GM08714 (cell line): ENCODE data around the gene DYNC1I2.

Experiments used
- H3K4me3 ChIP-seq: fragments of 200-500 bp; sonication (Bioruptor generic); 2 replicates; pipeline ENCODE4 v1.5.1; 2014; ENCODE audit warnings: mild to moderate bottlenecking, low read length, inconsistent platforms
- ZNF274 ChIP-seq: IDR thresholded peaks from 2 replicates; pipeline ENCODE4 v1.6.1; 2012; ENCODE audit warnings: mild to moderate bottlenecking, low read depth, low read length

The DYNC1I2 gene

GRCh38 chr2:171778515-171778914 is 91.2 kb downstream of the DYNC1I2 start:
- H3K4me3 ChIP-seq, result no peak overlapping the region
- no peak for TF ChIP-seq ZNF274

DNA sequence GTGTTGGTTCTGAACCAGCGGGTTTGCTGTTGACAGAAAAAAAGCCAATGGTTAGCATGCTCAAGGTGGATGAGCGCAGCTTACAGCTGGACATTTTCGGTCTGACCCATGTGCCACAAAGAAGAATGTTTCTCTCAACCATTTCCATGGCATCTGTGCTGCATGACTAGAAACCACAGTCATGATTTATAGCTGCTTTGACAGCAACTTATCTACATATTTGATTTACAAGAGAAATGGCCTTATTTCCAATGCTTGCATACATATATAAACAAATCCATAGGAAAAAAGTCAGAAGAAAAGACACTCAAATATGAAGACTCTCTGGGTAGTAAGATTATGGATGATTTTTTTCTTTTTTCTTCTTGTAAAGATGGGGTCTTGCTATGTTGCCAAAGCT is 98.2 kb downstream of the DYNC1I2 start:
- TF ChIP-seq ZNF274, result no peak
- H3K4me3 ChIP-seq, result no peak overlapping the region

- no peak for TF ChIP-seq ZNF274
- H3K4me3 ChIP-seq, result no peak overlapping the region
Measured at GRCh38 chr2:171787333-171788072, 100.2 kb downstream of the DYNC1I2 start.

DNA sequence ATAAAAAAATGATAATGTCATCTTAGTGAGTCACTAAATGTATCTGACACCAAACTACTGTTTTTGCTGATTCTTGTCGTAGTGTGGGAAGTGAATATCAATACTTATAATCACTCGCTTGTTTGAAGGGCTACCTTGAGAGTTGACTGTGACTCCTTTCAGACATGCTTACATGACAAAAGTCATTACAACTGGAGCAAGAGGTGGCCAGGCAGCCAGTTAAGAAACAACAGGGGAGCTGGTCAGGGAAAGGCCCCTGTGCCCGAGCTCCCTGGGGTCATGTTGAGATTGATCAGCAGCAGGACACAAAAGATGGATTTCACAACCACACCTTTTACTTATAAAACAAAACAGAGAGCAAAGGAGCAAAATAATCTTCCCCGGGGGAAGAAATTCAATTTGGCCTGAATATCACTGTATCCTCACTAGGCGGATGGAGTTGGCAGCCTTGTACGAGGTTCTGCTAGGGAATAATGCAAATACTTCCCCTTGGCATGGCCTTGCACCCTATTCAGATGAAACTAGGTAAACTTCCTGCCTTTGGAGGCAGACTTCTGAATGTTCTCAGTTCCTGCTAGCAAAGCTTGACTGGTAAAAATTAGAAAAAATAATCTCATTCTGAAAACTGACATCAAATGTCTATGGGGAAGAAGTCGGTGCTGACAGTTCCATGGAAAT is 101.2 kb downstream of the DYNC1I2 start:
- H3K4me3 ChIP-seq, result no peak overlapping the region
- no peak for TF ChIP-seq ZNF274

- no peak for TF ChIP-seq ZNF274
- no peak overlapping the region for H3K4me3 ChIP-seq
Measured at GRCh38 chr2:171789956-171790355, 102.7 kb downstream of the DYNC1I2 start.

- TF ChIP-seq ZNF274, result no peak
- no peak overlapping the region for H3K4me3 ChIP-seq
Measured at GRCh38 chr2:171791361-171791760, 104.1 kb downstream of the DYNC1I2 start.

GRCh38 chr2:171792157-171792556 is 104.9 kb downstream of the DYNC1I2 start:
- TF ChIP-seq ZNF274, result no peak
- no peak overlapping the region for H3K4me3 ChIP-seq

- no peak for TF ChIP-seq ZNF274
- no peak overlapping the region for H3K4me3 ChIP-seq
Measured at GRCh38 chr2:171792886-171793580, 105.8 kb downstream of the DYNC1I2 start.

GRCh38 chr2:171793691-171794678 is 106.7 kb downstream of the DYNC1I2 start:
- no peak overlapping the region for H3K4me3 ChIP-seq
- no peak for TF ChIP-seq ZNF274

DNA sequence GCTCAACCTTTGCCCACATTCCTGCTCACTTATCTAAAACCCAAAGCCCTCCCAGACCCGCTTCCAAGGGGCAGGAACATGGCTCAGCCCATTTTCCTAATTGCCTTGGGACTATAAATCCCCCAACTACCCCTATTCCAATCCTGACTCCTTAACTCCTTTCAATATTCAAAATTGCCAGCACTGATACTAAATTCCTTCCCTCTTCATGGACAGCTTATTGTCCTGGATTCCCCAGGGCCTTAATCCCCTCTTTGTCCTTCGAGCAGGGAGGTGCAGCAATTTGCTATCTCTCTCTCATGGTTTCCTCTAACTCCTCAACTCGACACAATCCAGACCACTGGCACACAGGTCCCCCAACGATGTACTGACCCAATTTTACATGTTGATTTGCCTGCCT is 107.6 kb downstream of the DYNC1I2 start:
- no peak overlapping the region for H3K4me3 ChIP-seq
- TF ChIP-seq ZNF274, result no peak
